T-helper 1 cell treated with Interleukin-12 subunit alpha and Interleukin-12 subunit beta and Interleukin-4 antibody, amounts not matched to agents 30 μg/mL and 1 μg/mL, for 36 hours (primary cell): ENCODE measurements around the gene DLGAP4.

Source experiments
- H3K27ac Mint-ChIP-seq: one replicate; pipeline ENCODE4 v1.8.0; 2021; ENCODE audit warnings: mild to moderate bottlenecking, mixed read lengths
- H3K27me3 Mint-ChIP-seq: one replicate; pipeline ENCODE4 v1.8.0; 2021; ENCODE audit warnings: low read depth, mixed read lengths
- H3K36me3 Mint-ChIP-seq: one replicate; pipeline ENCODE4 v1.8.0; 2021; ENCODE audit warnings: low read depth, mixed read lengths
- H3K4me1 Mint-ChIP-seq: one replicate; pipeline ENCODE4 v1.8.0; 2021; ENCODE audit warnings: low read depth, mixed read lengths
- H3K4me3 Mint-ChIP-seq: one replicate; pipeline ENCODE4 v1.8.0; 2021; ENCODE audit warnings: mild to moderate bottlenecking, moderate library complexity, mixed read lengths
- H3K9me3 Mint-ChIP-seq: one replicate; pipeline ENCODE4 v1.8.0; 2021; ENCODE audit warnings: mixed read lengths

The DLGAP4 gene

DNA sequence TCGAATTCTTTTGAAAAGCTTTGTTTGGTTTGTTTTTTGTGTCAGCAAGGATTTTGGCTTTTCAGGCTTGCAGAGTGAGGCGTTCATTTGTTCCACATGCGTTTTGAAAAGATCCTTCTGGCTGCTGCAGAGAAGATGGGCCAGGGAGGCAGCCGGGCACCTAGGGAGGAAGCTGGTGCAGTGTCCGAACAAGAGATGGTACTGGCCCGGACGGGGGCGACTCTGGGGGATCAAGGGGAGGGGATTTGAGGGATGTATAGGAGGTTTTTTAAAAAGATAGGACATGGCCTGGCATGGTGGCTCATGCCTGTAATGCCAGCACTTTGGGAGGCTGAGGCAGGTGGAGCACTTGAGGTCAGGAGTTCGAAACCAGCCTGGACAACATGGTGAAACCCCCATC lies 55.3 kb downstream of the DLGAP4 start:
- no peaks in the 10 kb centered on the region for H3K9me3 Mint-ChIP-seq

DNA sequence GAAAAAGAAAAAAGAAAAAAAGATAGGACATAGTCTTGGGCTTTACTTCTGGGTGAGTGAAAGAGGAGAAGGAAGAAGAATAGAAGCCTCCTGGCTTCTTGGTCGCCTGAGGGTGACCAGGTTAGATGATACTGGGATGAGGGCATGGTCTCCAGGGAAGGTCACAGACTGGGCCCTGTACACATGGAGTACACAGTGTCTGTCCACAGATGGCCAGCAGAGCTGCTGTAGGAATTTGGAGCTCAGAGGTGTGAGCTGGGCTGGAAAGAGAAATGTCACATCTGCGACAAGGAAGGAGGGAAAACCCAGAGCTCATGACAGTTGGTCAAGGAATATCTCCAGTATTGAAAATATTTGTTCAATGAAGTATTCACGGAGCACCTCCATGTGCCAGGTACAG lies 56.1 kb downstream of the DLGAP4 start:
- H3K4me3 Mint-ChIP-seq = no peak overlapping the region
- H3K36me3 Mint-ChIP-seq = no peaks in the 10 kb centered on the region
- peaks cover 6% of the 10 kb centered on the region for H3K27me3 Mint-ChIP-seq
- no peaks in the 10 kb centered on the region for H3K4me1 Mint-ChIP-seq
- no peak overlapping the region for H3K27ac Mint-ChIP-seq
- H3K9me3 Mint-ChIP-seq = no peaks in the 10 kb centered on the region

More for the DNA sequence above, 55.3 kb downstream of the DLGAP4 start:
- Mint-ChIP-seq H3K27ac (no peak overlapping the region), H3K36me3 (no peaks in the 10 kb centered on the region), H3K4me1 (no peaks in the 10 kb centered on the region), H3K4me3 (no peak overlapping the region), H3K27me3 (peaks cover 6% of the 10 kb centered on the region)

- no peaks in the 10 kb centered on the region for H3K9me3 Mint-ChIP-seq
- peaks cover 6% of the 10 kb centered on the region for H3K27me3 Mint-ChIP-seq
- H3K4me1 Mint-ChIP-seq = no peaks in the 10 kb centered on the region
- H3K36me3 Mint-ChIP-seq = no peaks in the 10 kb centered on the region
- no peak overlapping the region for H3K4me3 Mint-ChIP-seq
- no peak overlapping the region for H3K27ac Mint-ChIP-seq
Observed at GRCh38 chr20:36362978-36363713, 57.0 kb downstream of the DLGAP4 start.

DNA sequence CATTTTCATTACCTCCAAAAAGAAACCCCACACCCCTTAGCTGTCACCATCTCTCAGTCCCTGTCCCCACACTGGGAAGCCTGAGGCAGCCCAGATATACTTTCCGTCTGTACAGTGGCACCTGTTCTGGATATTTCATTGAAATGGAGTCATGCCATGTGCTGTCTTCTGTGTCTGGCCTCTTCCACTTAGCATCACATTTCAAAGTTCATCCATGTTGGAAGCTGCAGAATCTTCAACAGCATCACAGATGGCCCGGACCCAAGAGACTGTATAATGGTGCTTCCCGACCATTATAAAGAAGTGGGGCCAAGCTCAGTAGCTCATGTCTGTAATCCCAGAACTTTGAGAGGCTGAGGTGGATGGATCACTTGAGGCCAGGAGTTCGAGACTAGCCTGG lies 58.4 kb downstream of the DLGAP4 start:
- Mint-ChIP-seq H3K9me3 (no peaks in the 10 kb centered on the region), H3K27me3 (peaks cover 6% of the 10 kb centered on the region), H3K36me3 (no peaks in the 10 kb centered on the region), H3K27ac (no peak overlapping the region), H3K4me3 (no peak overlapping the region), H3K4me1 (no peaks in the 10 kb centered on the region)

- Mint-ChIP-seq H3K27me3 (peaks cover 8% of the 10 kb centered on the region), H3K9me3 (no peaks in the 10 kb centered on the region)
Observed at GRCh38 chr20:36366623-36367369, 60.7 kb downstream of the DLGAP4 start.

GRCh38 chr20:36367370-36367745 lies 61.2 kb downstream of the DLGAP4 start:
- H3K27ac Mint-ChIP-seq = no peak overlapping the region
- H3K36me3 Mint-ChIP-seq = no peaks in the 10 kb centered on the region
- no peaks in the 10 kb centered on the region for H3K9me3 Mint-ChIP-seq
- no peak overlapping the region for H3K4me3 Mint-ChIP-seq
- H3K4me1 Mint-ChIP-seq = no peaks in the 10 kb centered on the region
- peaks cover 9% of the 10 kb centered on the region for H3K27me3 Mint-ChIP-seq

More at GRCh38 chr20:36366623-36367369, 60.7 kb downstream of the DLGAP4 start:
- no peaks in the 10 kb centered on the region for H3K4me1 Mint-ChIP-seq
- no peak overlapping the region for H3K27ac Mint-ChIP-seq
- no peaks in the 10 kb centered on the region for H3K36me3 Mint-ChIP-seq
- no peak overlapping the region for H3K4me3 Mint-ChIP-seq

GRCh38 chr20:36367907-36368799 lies 62.0 kb downstream of the DLGAP4 start:
- Mint-ChIP-seq H3K9me3 (no peaks in the 10 kb centered on the region), H3K4me3 (no peak overlapping the region), H3K27ac (no peak overlapping the region)

DNA sequence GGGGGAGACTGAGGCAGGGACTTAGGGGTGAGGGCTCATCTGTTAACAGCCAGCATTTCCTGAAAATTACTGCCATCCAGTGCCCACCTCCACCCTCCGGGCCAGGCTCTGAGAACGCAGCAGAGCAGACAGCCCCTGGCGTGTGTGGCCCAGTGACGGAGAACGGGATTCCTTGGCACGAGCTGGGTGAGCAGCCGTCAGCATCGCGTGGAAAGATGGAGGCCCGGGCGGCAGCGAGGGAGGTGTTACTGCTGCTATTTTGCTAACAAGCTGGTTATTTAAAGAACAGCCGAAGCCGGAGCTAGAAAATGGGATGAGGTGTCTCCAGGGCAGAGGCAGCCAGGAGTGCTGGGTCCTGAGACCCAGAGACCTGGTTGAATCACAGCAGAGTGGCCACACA lies 62.7 kb downstream of the DLGAP4 start:
- Mint-ChIP-seq H3K27me3 (peaks cover 3% of the 10 kb centered on the region), H3K4me1 (no peaks in the 10 kb centered on the region), H3K9me3 (no peaks in the 10 kb centered on the region), H3K36me3 (no peaks in the 10 kb centered on the region), H3K4me3 (no peak overlapping the region), H3K27ac (no peak overlapping the region)

More at GRCh38 chr20:36367907-36368799, 62.0 kb downstream of the DLGAP4 start:
- Mint-ChIP-seq H3K36me3 (no peaks in the 10 kb centered on the region), H3K27me3 (peaks cover 9% of the 10 kb centered on the region), H3K4me1 (no peaks in the 10 kb centered on the region)

DNA sequence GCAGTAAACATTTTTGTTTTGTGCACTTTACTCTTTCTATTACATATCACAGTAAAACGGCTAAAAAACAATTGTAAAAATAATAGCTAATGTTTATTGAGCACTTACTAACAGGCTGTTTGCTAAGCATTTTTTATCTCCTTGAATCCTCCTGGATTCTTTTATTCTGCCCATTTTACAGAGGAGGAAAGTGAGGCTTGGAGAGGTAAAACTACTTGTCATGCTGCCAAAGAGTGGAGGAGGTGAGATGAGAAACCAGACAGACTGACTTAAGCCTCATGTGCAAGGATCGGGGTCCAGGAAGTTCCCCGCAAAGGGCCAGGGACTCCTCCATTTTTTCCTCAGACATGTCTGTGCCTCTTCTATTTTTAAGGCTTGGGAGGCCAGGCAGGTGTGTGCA lies 63.6 kb downstream of the DLGAP4 start:
- Mint-ChIP-seq H3K9me3 (no peaks in the 10 kb centered on the region), H3K36me3 (no peaks in the 10 kb centered on the region), H3K27ac (no peak overlapping the region), H3K4me1 (no peaks in the 10 kb centered on the region), H3K27me3 (peaks cover 8% of the 10 kb centered on the region), H3K4me3 (no peak overlapping the region)

- Mint-ChIP-seq H3K36me3 (no peaks in the 10 kb centered on the region), H3K4me3 (no peak overlapping the region), H3K27me3 (peaks cover 8% of the 10 kb centered on the region), H3K9me3 (no peaks in the 10 kb centered on the region), H3K4me1 (no peaks in the 10 kb centered on the region), H3K27ac (no peak overlapping the region)
Observed at GRCh38 chr20:36370991-36371790, 65.1 kb downstream of the DLGAP4 start.

- Mint-ChIP-seq H3K4me1 (no peaks in the 10 kb centered on the region), H3K4me3 (no peak overlapping the region)
Observed at GRCh38 chr20:36372666-36373065, 66.5 kb downstream of the DLGAP4 start.

GRCh38 chr20:36373089-36373488 lies 67.0 kb downstream of the DLGAP4 start:
- peaks cover 8% of the 10 kb centered on the region for H3K27me3 Mint-ChIP-seq
- H3K4me3 Mint-ChIP-seq = no peak overlapping the region
- H3K4me1 Mint-ChIP-seq = no peaks in the 10 kb centered on the region
- H3K9me3 Mint-ChIP-seq = no peaks in the 10 kb centered on the region
- H3K27ac Mint-ChIP-seq = no peak overlapping the region
- no peaks in the 10 kb centered on the region for H3K36me3 Mint-ChIP-seq

More at GRCh38 chr20:36372666-36373065, 66.5 kb downstream of the DLGAP4 start:
- Mint-ChIP-seq H3K9me3 (no peaks in the 10 kb centered on the region), H3K27ac (no peak overlapping the region), H3K27me3 (peaks cover 8% of the 10 kb centered on the region), H3K36me3 (no peaks in the 10 kb centered on the region)

DNA sequence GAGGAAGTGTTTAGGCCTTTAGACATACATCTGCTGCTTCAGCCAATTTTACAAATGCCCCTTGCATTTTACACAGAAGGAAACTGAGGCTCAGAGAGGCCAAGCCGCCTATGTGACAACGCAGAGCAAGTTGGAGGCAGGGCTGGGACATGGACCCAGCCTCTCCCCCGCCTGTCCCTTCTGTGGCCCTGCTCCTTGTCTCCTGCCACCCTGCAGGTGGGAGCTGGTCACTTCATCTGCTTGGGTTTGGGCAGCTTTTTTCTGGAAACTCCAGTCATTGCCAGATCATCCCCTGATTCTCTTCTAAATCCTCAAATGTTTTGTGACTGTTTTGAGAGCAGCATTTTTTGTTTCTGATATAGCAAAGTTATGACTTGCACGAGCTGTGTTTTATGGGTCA lies 68.9 kb downstream of the DLGAP4 start:
- Mint-ChIP-seq H3K4me1 (no peaks in the 10 kb centered on the region), H3K27me3 (peaks cover 8% of the 10 kb centered on the region), H3K4me3 (no peak overlapping the region), H3K36me3 (no peaks in the 10 kb centered on the region), H3K27ac (no peak overlapping the region), H3K9me3 (no peaks in the 10 kb centered on the region)
